ENCODE results near the gene HDAC4.

- TF ChIP-seq CTCF (IDR thresholded peaks at IDR 0.05) (no peak), POLR2AphosphoS5 (IDR thresholded peaks at IDR 0.05; ENCODE audit: low read depth, low read length) (no peak), REST (IDR thresholded peaks at IDR 0.05; ENCODE audit: insufficient read depth in 1 of 2, low read depth in 2 of 2, low read length in 1 of 2) (no peak)
These were observed 12.2 kb upstream of the HDAC4 start for GRCh38 chr2:239412905-239413603.
